K562 (cell line): ENCODE measurements around the gene STK17A.

Experiments
- PHF8 ChIP-seq: fragments of 200-600 bp; sonication (generic); IDR thresholded peaks from 2 replicates; pipeline ENCODE4 v1.6.1; 2012; ENCODE audit warnings: mixed run types, mild to moderate bottlenecking, inconsistent platforms, low read length, moderate library complexity, borderline replicate concordance
- ZKSCAN8 ChIP-seq: fragments of 200-800 bp; sonication (Bioruptor generic); IDR thresholded peaks from 2 replicates; pipeline ENCODE4 v1.6.1; 2016; ENCODE audit warnings: missing genetic modification characterization, missing compliant biosample characterization

DNA sequence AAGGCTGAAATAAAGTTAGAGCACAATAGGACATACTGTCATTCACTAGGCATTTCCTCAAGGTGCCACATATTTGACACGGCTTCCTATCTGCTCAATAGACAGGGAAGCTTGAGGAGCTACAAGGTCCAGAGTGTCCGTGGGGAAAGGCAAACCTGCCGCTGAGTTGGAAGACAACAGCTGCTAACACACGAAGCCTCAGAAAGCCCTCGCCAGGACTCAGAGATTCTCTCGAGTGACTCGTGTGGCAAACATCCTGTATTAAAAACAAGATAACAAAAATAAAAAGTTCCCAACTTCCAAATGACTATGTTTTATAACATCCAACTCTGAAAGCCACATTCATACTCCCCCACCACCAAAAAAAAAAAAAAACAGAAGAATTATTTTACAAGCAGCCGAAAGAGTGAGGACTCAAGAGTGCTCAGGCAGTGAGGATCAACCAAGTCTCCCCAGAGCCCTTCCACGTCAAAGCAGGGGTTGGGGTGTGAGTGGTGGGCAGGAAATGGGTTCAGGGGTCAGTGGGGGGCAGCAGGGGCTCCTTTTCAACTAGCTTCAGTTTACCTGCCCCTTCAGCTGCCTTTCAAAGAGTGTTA, 67.6 kb downstream of the STK17A start:
- no peak for TF ChIP-seq PHF8
- TF ChIP-seq ZKSCAN8: no peak
